HG03565 (cell line): ENCODE results near the gene GUCA2A.

Experiments
- ATAC-seq: cut with Tn5 transposase; IDR thresholded peaks from one replicate; pipeline ENCODE4 v1.9.1; 2021; ENCODE audit warnings: mild to moderate bottlenecking, moderate library complexity; ENCODE audit not compliant: unreplicated experiment

GUCA2A gene

DNA sequence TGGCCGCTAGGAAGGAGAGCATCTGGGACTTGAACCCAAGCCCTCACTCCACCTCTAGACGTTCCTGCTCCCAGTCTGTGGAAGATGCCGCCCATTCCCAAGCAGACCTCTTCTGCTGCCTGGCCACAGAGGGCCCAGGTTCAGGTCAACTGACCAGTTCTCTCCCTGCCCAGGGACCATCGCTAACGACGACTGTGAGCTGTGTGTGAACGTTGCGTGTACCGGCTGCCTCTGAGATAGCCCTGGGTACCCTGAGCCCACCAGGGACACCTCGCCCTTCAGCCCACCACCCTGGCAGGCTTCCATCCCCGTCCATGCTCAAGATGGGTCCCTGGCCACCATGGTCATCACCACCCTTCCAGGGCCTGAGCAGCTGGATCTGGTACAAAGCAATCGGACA is 9.2 kb downstream of the GUCA2A start:
- no peak for ATAC-seq

- no peak for ATAC-seq
Observed at GRCh38 chr1:42154685-42155084, 9.9 kb downstream of the GUCA2A start.

DNA sequence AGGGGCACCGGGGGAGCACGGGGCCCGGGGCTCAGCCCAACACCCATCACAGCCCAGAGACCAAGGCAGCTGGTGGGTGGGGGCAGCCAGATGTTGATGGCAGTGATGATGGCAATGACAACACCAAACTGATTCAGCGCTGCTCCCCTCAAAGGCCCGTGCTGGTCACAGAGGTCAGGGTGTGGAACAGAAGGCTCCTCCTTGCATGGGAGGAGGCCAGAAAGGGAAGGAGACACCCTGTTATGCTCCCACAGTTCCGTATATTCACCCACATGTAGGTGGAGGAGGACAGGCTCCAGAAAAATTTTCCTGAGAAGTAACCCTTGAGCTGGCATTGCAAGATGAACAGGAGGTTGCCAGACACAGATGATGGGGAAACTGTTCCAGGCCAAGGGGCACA is 10.9 kb downstream of the GUCA2A start:
- no peak for ATAC-seq

DNA sequence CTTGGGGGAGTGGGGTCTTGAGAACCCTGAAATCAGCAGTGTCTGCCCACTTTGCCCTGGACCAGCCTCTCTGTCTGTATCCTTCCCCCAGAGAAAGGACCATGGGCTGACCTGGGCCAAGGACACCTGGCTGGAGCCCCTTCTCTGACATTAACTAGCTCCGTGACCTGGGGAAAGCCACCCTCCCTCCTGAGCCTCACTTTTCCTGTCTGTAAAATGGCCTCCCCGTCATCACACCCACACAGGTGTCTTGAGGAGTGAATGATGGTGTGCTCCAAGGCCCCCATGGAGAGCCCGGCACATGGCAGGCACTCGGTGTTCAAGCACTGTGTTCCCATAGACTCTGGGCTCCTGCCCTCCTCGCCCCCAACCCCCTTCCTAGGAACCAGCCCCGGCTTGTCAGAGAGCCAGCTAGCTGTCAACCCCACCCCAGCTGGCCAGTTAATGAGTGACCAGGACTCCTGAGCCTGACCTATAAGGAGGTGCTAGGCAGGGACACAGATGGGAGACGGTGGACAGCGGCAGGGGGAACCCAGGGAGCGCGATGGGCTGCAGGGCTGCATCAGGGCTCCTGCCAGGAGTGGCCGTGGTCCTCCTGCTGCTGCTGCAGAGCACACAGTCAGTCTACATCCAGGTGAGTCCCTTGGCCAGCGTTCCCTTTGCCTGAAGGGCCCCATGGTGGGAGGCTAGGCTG is 11.5 kb downstream of the GUCA2A start, which contains the start of gene GUCA2B:
TSS of gene GUCA2B (plus strand) at position 504 of the 694 bp plus-strand sequence. CDS start at position 545, 41 bp downstream.
- ATAC-seq: no peak

GRCh38 chr1:42152119-42152518 is 12.4 kb downstream of the GUCA2A start:
- no peak for ATAC-seq

- ATAC-seq: no peak
Observed at GRCh38 chr1:42150651-42151050, 13.9 kb downstream of the GUCA2A start.

- ATAC-seq: no peak
Observed at GRCh38 chr1:42148166-42148565, 16.4 kb downstream of the GUCA2A start.

DNA sequence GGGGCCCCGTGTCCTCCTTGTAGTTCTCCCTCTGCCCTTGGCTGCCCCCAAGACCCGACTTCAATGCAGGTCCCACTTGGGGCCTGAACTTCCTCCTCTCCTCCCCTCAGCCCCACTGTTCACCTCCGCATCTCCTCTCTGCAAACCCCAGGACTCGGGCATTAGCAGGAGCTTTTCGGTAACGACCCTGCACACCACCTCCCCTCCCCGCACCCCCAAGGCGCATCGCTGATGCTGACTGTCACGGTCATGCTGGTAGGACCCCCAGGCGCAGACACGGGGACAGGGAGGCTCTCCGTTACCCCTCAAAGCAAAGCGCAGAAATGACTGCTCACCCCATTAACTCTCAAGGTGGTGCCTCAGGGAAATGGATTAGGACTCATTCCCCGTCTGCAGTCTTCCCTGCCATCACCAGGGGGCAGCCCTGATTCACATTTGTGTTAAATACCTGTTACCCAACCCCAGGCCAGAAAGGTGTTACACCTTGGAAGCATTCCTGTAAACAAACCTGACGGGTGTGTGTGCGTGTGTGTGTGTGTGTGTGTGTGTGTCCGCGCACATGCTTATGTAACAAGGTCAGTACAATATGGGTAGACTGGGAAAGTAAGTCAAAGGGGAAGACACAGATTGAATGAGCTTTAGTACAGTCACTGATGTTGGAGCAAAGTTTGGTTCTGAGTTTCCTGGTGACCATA is 17.8 kb downstream of the GUCA2A start:
- no peak for ATAC-seq

- ATAC-seq: no peak
Observed at GRCh38 chr1:42145764-42146625, 18.6 kb downstream of the GUCA2A start.

GRCh38 chr1:42145389-42145716 is 19.2 kb downstream of the GUCA2A start:
- no peak for ATAC-seq

- no peak for ATAC-seq
Observed at GRCh38 chr1:42144711-42145388, 19.7 kb downstream of the GUCA2A start.

DNA sequence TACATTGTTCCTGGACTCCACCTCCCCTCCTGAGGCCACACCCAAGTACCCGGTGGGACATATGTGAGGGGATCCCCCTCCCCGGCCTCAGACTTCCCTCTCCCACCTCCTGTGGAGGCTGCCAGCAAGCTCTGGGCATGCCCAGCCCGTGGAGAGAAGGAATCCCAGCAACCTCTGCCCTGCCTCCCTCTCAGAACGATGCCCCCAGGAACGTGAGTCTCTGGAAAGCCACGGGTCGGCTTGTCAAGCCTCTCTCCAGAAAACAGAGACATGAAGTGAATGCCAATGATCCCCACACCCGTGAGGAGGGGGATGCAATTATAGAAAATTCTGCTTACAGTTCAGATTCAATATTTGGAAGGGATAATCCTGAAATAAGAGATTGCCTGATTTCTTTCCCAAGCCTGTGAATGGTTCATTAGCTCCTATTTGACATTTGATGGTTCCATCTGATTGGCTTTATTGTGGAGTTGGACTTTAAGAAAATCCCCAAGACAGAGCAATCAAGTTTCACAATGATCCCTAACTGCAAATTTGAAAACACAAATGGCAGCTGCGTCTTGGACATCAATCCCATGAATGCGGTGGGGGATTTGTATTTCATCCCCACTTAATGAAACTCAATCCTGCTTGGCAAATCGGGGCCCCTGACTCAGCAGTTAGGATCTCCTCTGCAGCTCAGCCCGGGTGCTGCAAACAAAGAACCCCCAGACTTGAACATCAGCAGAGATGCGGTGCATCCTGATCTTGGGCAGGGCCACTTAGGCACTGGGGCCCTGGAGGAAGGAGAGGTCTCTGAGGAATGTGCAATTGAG is 20.4 kb downstream of the GUCA2A start:
- no peak for ATAC-seq

- no peak for ATAC-seq
Observed at GRCh38 chr1:42142894-42143675, 21.5 kb downstream of the GUCA2A start.

GRCh38 chr1:42141978-42142377 is 22.6 kb downstream of the GUCA2A start:
- ATAC-seq: no peak

DNA sequence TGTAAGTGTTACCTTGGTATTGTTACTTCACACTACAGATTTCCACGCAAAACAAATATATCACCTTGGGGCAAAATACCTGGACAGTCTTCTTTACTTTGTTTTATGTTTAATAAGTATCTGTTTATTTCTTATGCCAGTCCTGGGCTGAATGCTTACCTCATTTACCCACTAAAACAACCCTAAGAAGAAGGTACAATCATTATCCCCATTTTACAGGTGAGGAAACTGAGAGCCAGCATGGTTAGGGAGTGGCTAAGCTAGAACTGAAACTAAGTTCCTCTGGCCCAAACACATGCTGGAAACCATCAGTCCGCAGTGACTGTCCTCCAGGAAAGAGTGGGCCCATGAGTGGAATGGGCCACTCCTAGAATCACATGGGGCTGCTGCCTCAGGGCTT is 24.4 kb downstream of the GUCA2A start:
- ATAC-seq: no peak

GRCh38 chr1:42139444-42139843 is 25.1 kb downstream of the GUCA2A start:
- no peak for ATAC-seq

DNA sequence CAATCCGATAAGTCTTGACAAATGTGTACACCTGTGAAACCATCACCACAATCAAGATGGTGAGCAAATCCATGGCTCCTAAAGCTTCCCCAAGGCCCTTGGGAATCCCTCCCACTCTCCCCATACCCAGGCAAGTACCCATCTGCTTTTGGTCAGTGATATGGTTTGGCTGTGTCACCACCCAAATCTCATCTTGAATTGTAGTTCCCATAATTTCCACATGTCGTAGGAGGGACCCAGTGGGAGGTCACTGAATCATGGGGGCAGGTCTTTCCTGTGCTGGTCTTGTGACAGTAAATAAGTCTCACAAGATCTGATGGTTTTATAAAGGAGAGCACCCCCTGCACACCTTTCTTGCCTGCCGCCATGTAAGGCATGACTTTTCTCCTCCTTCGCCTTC is 26.0 kb downstream of the GUCA2A start:
- no peak for ATAC-seq

- no peak for ATAC-seq
Observed at GRCh38 chr1:42137766-42138165, 26.8 kb downstream of the GUCA2A start.

- no peak for ATAC-seq
Observed at GRCh38 chr1:42136466-42136865, 28.1 kb downstream of the GUCA2A start.

- no peak for ATAC-seq
Observed at GRCh38 chr1:42135426-42135825, 29.1 kb downstream of the GUCA2A start.
